ENCODE data around the gene CPSF4L.

The CPSF4L gene

DNA sequence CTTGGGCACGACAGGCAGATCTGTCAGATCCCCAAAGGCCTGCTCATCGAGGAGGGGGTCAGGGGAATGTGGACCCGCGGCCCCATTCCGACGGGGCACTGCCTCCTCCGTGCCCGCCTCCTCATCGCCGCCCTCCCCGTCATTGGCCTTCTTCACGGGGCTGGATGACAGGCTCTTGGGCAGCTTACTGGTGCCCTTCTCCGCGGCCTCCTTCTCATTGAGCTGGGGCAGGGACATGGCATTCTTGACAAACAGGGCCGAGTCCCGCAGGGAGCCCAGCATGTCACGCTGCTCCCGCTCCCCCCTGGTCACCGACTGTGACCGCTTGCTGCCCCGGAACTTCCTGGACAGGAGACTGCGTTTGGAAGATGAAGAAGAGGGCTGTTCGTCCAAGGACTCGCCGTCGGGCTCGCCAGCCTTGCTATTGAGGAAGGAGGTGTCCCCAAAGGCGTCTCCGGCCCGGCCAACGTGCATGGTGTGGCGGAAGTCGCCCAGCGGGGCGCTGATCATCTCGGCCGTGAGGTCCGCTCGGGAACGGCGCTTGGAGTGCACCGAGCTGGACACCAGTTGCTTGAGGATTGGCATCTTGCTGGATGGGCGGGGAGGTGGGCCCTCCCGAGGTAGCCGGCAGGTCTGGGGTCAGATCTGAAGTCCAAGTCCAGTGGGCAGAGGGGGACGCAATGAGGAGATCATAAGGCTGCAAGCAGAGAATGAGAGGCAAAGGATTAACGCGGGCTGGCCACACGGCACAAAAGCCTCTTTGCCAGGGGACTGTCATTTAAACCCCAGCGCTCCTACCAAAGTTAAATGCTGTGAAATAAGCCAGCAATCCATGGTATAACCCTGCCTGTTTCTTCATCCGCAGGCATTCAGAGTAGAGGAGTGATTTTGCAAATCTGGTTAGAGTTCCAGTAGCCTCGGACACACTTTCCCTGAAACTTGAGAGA lies 24.5 kb upstream of the CPSF4L start:
- Histone ChIP-seq H3K27ac (ENCODE audit: low read length) (no peak overlapping the region), H2AFZ (ENCODE audit: low read depth, low read length) (no peak overlapping the region), H4K20me1 (ENCODE audit: insufficient read depth, low read length) (no peaks in the 10 kb centered on the region), H3K4me1 (ENCODE audit: low read length) (peaks cover 34% of the 10 kb centered on the region), H3K4me3 (ENCODE audit: low read length) (no peak overlapping the region), H3K4me2 (ENCODE audit: low read length) (no peak overlapping the region), H3K9me3 (ENCODE audit: insufficient read depth, low read length) (no peaks in the 10 kb centered on the region), H3K9ac (ENCODE audit: low read length) (no peak overlapping the region), H3K79me2 (ENCODE audit: low read length) (no peaks in the 10 kb centered on the region), H3K36me3 (replicated peaks; ENCODE audit: low read depth, low read length) (no peaks in the 10 kb centered on the region), H3K27me3 (ENCODE audit: low read depth, low read length) (peaks cover 8% of the 10 kb centered on the region)
- TF ChIP-seq, protein P1, sequence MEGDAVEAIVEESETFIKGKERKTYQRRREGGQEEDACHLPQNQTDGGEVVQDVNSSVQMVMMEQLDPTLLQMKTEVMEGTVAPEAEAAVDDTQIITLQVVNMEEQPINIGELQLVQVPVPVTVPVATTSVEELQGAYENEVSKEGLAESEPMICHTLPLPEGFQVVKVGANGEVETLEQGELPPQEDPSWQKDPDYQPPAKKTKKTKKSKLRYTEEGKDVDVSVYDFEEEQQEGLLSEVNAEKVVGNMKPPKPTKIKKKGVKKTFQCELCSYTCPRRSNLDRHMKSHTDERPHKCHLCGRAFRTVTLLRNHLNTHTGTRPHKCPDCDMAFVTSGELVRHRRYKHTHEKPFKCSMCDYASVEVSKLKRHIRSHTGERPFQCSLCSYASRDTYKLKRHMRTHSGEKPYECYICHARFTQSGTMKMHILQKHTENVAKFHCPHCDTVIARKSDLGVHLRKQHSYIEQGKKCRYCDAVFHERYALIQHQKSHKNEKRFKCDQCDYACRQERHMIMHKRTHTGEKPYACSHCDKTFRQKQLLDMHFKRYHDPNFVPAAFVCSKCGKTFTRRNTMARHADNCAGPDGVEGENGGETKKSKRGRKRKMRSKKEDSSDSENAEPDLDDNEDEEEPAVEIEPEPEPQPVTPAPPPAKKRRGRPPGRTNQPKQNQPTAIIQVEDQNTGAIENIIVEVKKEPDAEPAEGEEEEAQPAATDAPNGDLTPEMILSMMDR (IDR thresholded peaks at IDR 0.05; ENCODE audit: low read depth, low read length), result no peak
- TF ChIP-seq EZH2phosphoT487 (IDR thresholded peaks at IDR 0.05; ENCODE audit: low read depth), result no peak

GRCh38 chr17:73285603-73285908 lies 23.9 kb upstream of the CPSF4L start:
- no peak for TF ChIP-seq EZH2phosphoT487 (IDR thresholded peaks at IDR 0.05; ENCODE audit: low read depth)
- TF ChIP-seq, protein P1 (IDR thresholded peaks at IDR 0.05; ENCODE audit: low read depth, low read length), result no peak
- Histone ChIP-seq H3K4me1 (ENCODE audit: low read length) (peaks cover 28% of the 10 kb centered on the region), H3K4me3 (ENCODE audit: low read length) (no peak overlapping the region), H3K27me3 (ENCODE audit: low read depth, low read length) (peaks cover 8% of the 10 kb centered on the region), H3K9ac (ENCODE audit: low read length) (no peak overlapping the region), H3K36me3 (replicated peaks; ENCODE audit: low read depth, low read length) (no peaks in the 10 kb centered on the region), H4K20me1 (ENCODE audit: insufficient read depth, low read length) (no peaks in the 10 kb centered on the region), H3K79me2 (ENCODE audit: low read length) (no peaks in the 10 kb centered on the region), H2AFZ (ENCODE audit: low read depth, low read length) (no peak overlapping the region), H3K4me2 (ENCODE audit: low read length) (no peak overlapping the region), H3K27ac (ENCODE audit: low read length) (no peak overlapping the region), H3K9me3 (ENCODE audit: insufficient read depth, low read length) (no peaks in the 10 kb centered on the region)

DNA sequence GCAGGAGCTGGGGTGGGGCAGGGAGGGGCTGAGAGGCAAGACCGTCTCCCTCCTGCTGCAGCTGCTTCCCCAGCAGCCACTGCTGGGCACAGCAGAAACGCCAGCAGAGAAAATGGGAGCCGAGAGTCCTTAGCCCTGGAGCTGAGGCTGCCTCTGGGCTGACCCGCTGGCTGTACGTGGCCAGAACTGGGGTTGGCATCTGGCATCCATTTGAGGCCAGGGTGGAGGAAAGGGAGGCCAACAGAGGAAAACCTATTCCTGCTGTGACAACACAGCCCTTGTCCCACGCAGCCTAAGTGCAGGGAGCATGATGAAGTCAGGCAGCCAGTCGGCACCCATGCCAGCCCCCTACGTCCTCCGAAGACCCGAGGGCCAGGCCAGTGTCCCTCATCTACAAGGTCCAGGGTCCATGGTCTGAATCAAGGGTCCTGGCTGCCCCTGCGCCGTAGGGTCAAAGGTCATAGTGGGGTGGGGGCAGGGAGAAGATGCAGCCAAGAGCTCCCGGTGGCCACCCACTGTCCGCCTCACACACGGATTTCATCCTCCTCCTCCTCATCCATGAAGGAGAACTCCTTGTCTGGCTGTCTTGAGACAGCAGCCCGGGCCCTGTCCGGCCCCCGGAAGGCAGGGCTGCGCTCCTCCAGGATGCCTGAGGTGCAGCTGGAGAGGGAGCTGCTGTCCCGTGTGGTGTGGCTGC lies 23.4 kb upstream of the CPSF4L start:
- Histone ChIP-seq H3K36me3 (replicated peaks; ENCODE audit: low read depth, low read length) (no peaks in the 10 kb centered on the region), H3K9me3 (ENCODE audit: insufficient read depth, low read length) (no peaks in the 10 kb centered on the region), H3K4me1 (ENCODE audit: low read length) (peaks cover 27% of the 10 kb centered on the region), H3K9ac (ENCODE audit: low read length) (no peak overlapping the region), H3K79me2 (ENCODE audit: low read length) (no peaks in the 10 kb centered on the region), H4K20me1 (ENCODE audit: insufficient read depth, low read length) (no peaks in the 10 kb centered on the region), H3K27me3 (ENCODE audit: low read depth, low read length) (peaks cover 8% of the 10 kb centered on the region), H3K27ac (ENCODE audit: low read length) (no peak overlapping the region), H3K4me3 (ENCODE audit: low read length) (no peak overlapping the region), H2AFZ (ENCODE audit: low read depth, low read length) (no peak overlapping the region), H3K4me2 (ENCODE audit: low read length) (no peak overlapping the region)
- TF ChIP-seq, protein P1 (IDR thresholded peaks at IDR 0.05; ENCODE audit: low read depth, low read length), result no peak
- TF ChIP-seq EZH2phosphoT487 (IDR thresholded peaks at IDR 0.05; ENCODE audit: low read depth), result no peak

- H3K27me3 ChIP-seq (ENCODE audit: low read depth, low read length), result peaks cover 8% of the 10 kb centered on the region
- no peak overlapping the region for H3K4me2 ChIP-seq (ENCODE audit: low read length)
- peaks cover 27% of the 10 kb centered on the region for H3K4me1 ChIP-seq (ENCODE audit: low read length)
- H3K27ac ChIP-seq (ENCODE audit: low read length), result no peak overlapping the region
- no peaks in the 10 kb centered on the region for H4K20me1 ChIP-seq (ENCODE audit: insufficient read depth, low read length)
- TF ChIP-seq, protein P1 (IDR thresholded peaks at IDR 0.05; ENCODE audit: low read depth, low read length), result no peak
- TF ChIP-seq EZH2phosphoT487 (IDR thresholded peaks at IDR 0.05; ENCODE audit: low read depth), result no peak
- no peak overlapping the region for H3K9ac ChIP-seq (ENCODE audit: low read length)
- no peak overlapping the region for H3K4me3 ChIP-seq (ENCODE audit: low read length)
- H3K9me3 ChIP-seq (ENCODE audit: insufficient read depth, low read length), result no peaks in the 10 kb centered on the region
- H3K79me2 ChIP-seq (ENCODE audit: low read length), result no peaks in the 10 kb centered on the region
- no peaks in the 10 kb centered on the region for H3K36me3 ChIP-seq (replicated peaks; ENCODE audit: low read depth, low read length)
- H2AFZ ChIP-seq (ENCODE audit: low read depth, low read length), result no peak overlapping the region
Measured at GRCh38 chr17:73284354-73284753, 22.7 kb upstream of the CPSF4L start.

Data from OCI-LY3 (cell line).